CD4-positive, alpha-beta T cell treated with Interleukin-21 for 1 hour (primary cell): ENCODE data around the gene PAH.

Experiments
- DNase-seq: peaks from one replicate; pipeline ENCODE4 v3.0.0-alpha.2; 2020

The PAH gene

GRCh38 chr12:102917026-102917787 lies at the start of gene PAH:
PAH (minus strand) TSS chr12:102917244; CDS start chr12:102917130, 114 bp downstream.
- peak; percentile 9 for DNase-seq

- DNase-seq, result no peak
Observed at GRCh38 chr12:102966200-102966863, 49.3 kb upstream of the PAH start.

GRCh38 chr12:102965281-102966155 lies 48.5 kb upstream of the PAH start:
- DNase-seq, result no peak

- no peak for DNase-seq
Observed at GRCh38 chr12:102964872-102965271, 47.8 kb upstream of the PAH start.

GRCh38 chr12:102963796-102964195 lies 46.8 kb upstream of the PAH start:
- DNase-seq, result no peak

GRCh38 chr12:102962986-102963385 lies 45.9 kb upstream of the PAH start:
- no peak for DNase-seq

GRCh38 chr12:102962532-102962931 lies 45.5 kb upstream of the PAH start:
- DNase-seq, result no peak

- no peak for DNase-seq
Observed at GRCh38 chr12:102961466-102961855, 44.4 kb upstream of the PAH start.

GRCh38 chr12:102960766-102961465 lies 43.9 kb upstream of the PAH start:
- no peak for DNase-seq

- no peak for DNase-seq
Observed at GRCh38 chr12:102959391-102959790, 42.3 kb upstream of the PAH start.

- DNase-seq, result no peak
Observed at GRCh38 chr12:102958830-102959176, 41.8 kb upstream of the PAH start.

GRCh38 chr12:102958073-102958829 lies 41.2 kb upstream of the PAH start:
- no peak for DNase-seq

GRCh38 chr12:102957339-102958050 lies 40.5 kb upstream of the PAH start, which contains the start of gene ASCL1:
ASCL1 (plus strand) TSS chr12:102957674; CDS start chr12:102958245, 571 bp downstream.
- no peak for DNase-seq

- DNase-seq, result no peak
Observed at GRCh38 chr12:102956738-102957327, 39.8 kb upstream of the PAH start.

GRCh38 chr12:102955926-102956737 lies 39.1 kb upstream of the PAH start:
- no peak for DNase-seq

GRCh38 chr12:102954134-102954533 lies 37.1 kb upstream of the PAH start:
- no peak for DNase-seq

GRCh38 chr12:102953221-102953620 lies 36.2 kb upstream of the PAH start:
- no peak for DNase-seq

- no peak for DNase-seq
Observed at GRCh38 chr12:102951841-102952240, 34.8 kb upstream of the PAH start.

- DNase-seq, result no peak
Observed at GRCh38 chr12:102950950-102951619, 34.0 kb upstream of the PAH start.
